Loucy (cell line): Measurements from ENCODE around the gene TMEM115.

Source experiments
- H2AFZ ChIP-seq: fragments of 200-600 bp; sonication (generic); 2 replicates; pipeline ENCODE4 v1.6.0; 2016; ENCODE audit warnings: antibody characterized with exemption, mild to moderate bottlenecking, low read length, moderate library complexity
- H3F3A ChIP-seq: fragments of 200-600 bp; 2 replicates; pipeline ENCODE4 v1.6.0; 2016; ENCODE audit warnings: antibody characterized with exemption, low read depth, mild to moderate bottlenecking
- H3K27me3 ChIP-seq: fragments of 200-600 bp; sonication (generic); 2 replicates; pipeline ENCODE4 v1.6.1; 2014; ENCODE audit warnings: low read length, mild to moderate bottlenecking; ENCODE audit not compliant: insufficient read depth, poor library complexity, severe bottlenecking
- H3K36me3 ChIP-seq: fragments of 200-600 bp; sonication (generic); 2 replicates; pipeline ENCODE4 v1.6.1; 2016; ENCODE audit warnings: low read length; ENCODE audit not compliant: insufficient read depth
- H3K4me1 ChIP-seq: fragments of 200-600 bp; sonication (generic); 2 replicates; pipeline ENCODE4 v1.5.1; 2014; ENCODE audit warnings: low read length, mild to moderate bottlenecking; ENCODE audit not compliant: insufficient read depth, poor library complexity, severe bottlenecking
- H3K4me2 ChIP-seq: fragments of 200-600 bp; sonication (generic); 2 replicates; pipeline ENCODE4 v1.6.0; 2014; ENCODE audit warnings: antibody characterized with exemption, low read length, low read depth, mild to moderate bottlenecking; ENCODE audit not compliant: poor library complexity, severe bottlenecking
- H3K4me3 ChIP-seq: fragments of 200-600 bp; sonication (generic); 2 replicates; pipeline ENCODE4 v1.5.1; 2014; ENCODE audit warnings: low read length, mild to moderate bottlenecking, mixed read lengths; ENCODE audit not compliant: poor library complexity, severe bottlenecking
- H3K79me2 ChIP-seq: fragments of 200-600 bp; sonication (generic); 2 replicates; pipeline ENCODE4 v1.6.1; 2014; ENCODE audit warnings: low read length; ENCODE audit not compliant: insufficient read depth
- H3K9ac ChIP-seq: fragments of 200-600 bp; sonication (generic); 2 replicates; pipeline ENCODE4 v1.6.0; 2014; ENCODE audit warnings: mild to moderate bottlenecking, low read depth, low read length, moderate library complexity; ENCODE audit not compliant: poor library complexity, severe bottlenecking
- H3K9me2 ChIP-seq: fragments of 200-600 bp; sonication (generic); replicated peaks from 2 replicates; pipeline ENCODE4 v1.6.1; 2016; ENCODE audit warnings: low read depth, low read length, mixed read lengths
- H3K9me3 ChIP-seq: fragments of 200-600 bp; sonication (generic); 2 replicates; pipeline ENCODE4 v1.6.1; 2014; ENCODE audit warnings: mild to moderate bottlenecking, antibody characterized with exemption, low read length, low read depth; ENCODE audit not compliant: insufficient read depth
- H4K20me1 ChIP-seq: fragments of 200-600 bp; sonication (generic); 2 replicates; pipeline ENCODE4 v1.6.0; 2014; ENCODE audit warnings: antibody characterized with exemption, low read length, mild to moderate bottlenecking; ENCODE audit not compliant: insufficient read depth, poor library complexity, severe bottlenecking
- CTCF ChIP-seq: fragments of 200-600 bp; sonication (generic); conservative IDR thresholded peaks from 2 replicates; pipeline ENCODE4 v1.5.1; 2014; ENCODE audit warnings: mild to moderate bottlenecking, antibody characterized with exemption, low read length
- EZH2phosphoT487 ChIP-seq: fragments of 200-600 bp; IDR thresholded peaks from 2 replicates; pipeline ENCODE4 v1.6.1; 2018; ENCODE audit warnings: antibody characterized with exemption, mild to moderate bottlenecking, moderate library complexity, borderline replicate concordance

TMEM115 gene

GRCh38 chr3:50325497-50326181 is 33.7 kb downstream of the TMEM115 start:
- H3K9ac ChIP-seq, result no peak overlapping the region
- TF ChIP-seq CTCF, result no peak
- no peak for TF ChIP-seq EZH2phosphoT487

DNA sequence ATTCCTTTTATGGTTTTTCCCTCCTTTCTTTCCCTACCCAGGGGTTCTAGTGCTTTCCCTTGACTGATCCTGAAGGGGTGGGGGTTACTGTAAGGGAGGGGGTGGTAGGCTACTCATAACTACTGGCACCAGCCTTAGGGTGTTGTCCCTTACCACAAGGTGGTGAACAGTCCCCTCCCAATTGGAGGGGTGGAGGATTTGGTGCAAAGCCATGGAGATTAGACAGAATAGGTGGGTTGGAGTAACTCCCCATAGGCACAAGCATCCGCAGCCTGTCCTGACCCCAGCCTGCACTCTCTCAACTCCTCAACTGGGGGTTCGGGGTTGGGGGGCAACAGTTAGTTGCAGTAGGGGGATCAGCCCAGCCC is 34.2 kb downstream of the TMEM115 start:
- Histone ChIP-seq H3K9me3 (no peaks in the 10 kb centered on the region), H2AFZ (no peak overlapping the region), H3K4me2 (no peak overlapping the region), H3F3A (peaks cover 9% of the 10 kb centered on the region), H3K79me2 (peaks cover 27% of the 10 kb centered on the region), H3K4me1 (peaks cover 21% of the 10 kb centered on the region), H3K9ac (no peak overlapping the region), H3K9me2 (no peaks in the 10 kb centered on the region), H3K4me3 (no peak overlapping the region), H3K36me3 (peaks cover 10% of the 10 kb centered on the region; the same call in 1 of the 2 replicates), H4K20me1 (peaks cover 26% of the 10 kb centered on the region), H3K27me3 (no peaks in the 10 kb centered on the region)
- TF ChIP-seq EZH2phosphoT487 (no peak), CTCF (no peak)

More at GRCh38 chr3:50325497-50326181, 33.7 kb downstream of the TMEM115 start:
- Histone ChIP-seq H3K79me2 (peaks cover 27% of the 10 kb centered on the region), H3K4me2 (no peak overlapping the region), H3K9me2 (no peaks in the 10 kb centered on the region), H4K20me1 (peaks cover 26% of the 10 kb centered on the region), H3K4me3 (no peak overlapping the region), H3F3A (peaks cover 9% of the 10 kb centered on the region), H3K27me3 (no peaks in the 10 kb centered on the region), H3K9me3 (no peaks in the 10 kb centered on the region), H3K4me1 (peaks cover 15% of the 10 kb centered on the region), H2AFZ (no peak overlapping the region), H3K36me3 (peaks cover 15% of the 10 kb centered on the region; the same call in 1 of the 2 replicates)

GRCh38 chr3:50324351-50325112 is 34.8 kb downstream of the TMEM115 start:
- peaks cover 7% of the 10 kb centered on the region for H3F3A ChIP-seq
- peaks cover 25% of the 10 kb centered on the region for H3K4me1 ChIP-seq
- H3K36me3 ChIP-seq, result peaks cover 4% of the 10 kb centered on the region; the same call in 1 of the 2 replicates
- H3K27me3 ChIP-seq, result no peaks in the 10 kb centered on the region
- H4K20me1 ChIP-seq, result peaks cover 26% of the 10 kb centered on the region
- no peak overlapping the region for H2AFZ ChIP-seq
- no peak overlapping the region for H3K4me2 ChIP-seq
- H3K79me2 ChIP-seq, result peaks cover 30% of the 10 kb centered on the region
- no peak overlapping the region for H3K4me3 ChIP-seq
- no peak overlapping the region for H3K9ac ChIP-seq
- TF ChIP-seq CTCF, result peak; percentile 91
- TF ChIP-seq EZH2phosphoT487, result no peak
- H3K9me2 ChIP-seq, result no peaks in the 10 kb centered on the region
- H3K9me3 ChIP-seq, result no peaks in the 10 kb centered on the region
